ENCODE results near the gene ACKR2. TPM values are rescaled to one million over a fixed set of nuclear protein-coding genes. Genes with fewer than 3 reads are reported as not detected.

The ACKR2 gene
- total RNA-seq, 6 experiments from 2014 or later, result 0.09 to 0.10 (median 0.10) TPM; not detected in 3

DNA sequence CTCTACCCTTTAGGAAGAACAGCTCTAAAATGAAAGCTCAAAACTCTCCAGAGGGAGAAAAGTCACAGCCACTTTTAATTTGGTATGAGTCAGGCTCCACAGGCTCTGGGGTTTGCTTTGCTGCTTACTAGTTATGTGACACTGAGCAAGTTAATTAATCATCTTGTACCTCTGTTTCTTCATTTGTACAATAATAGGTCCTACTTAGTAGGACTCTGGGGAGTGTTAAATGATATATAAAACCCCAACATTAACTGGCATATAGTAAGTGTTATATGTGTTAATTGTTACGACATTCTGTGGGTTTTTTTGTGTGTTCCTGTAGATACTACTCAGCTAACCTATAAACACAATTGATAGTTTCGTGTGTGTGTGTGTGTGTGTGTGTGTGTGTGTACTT is 6.6 kb downstream of the ACKR2 start:
- TF ChIP-seq, protein P1, sequence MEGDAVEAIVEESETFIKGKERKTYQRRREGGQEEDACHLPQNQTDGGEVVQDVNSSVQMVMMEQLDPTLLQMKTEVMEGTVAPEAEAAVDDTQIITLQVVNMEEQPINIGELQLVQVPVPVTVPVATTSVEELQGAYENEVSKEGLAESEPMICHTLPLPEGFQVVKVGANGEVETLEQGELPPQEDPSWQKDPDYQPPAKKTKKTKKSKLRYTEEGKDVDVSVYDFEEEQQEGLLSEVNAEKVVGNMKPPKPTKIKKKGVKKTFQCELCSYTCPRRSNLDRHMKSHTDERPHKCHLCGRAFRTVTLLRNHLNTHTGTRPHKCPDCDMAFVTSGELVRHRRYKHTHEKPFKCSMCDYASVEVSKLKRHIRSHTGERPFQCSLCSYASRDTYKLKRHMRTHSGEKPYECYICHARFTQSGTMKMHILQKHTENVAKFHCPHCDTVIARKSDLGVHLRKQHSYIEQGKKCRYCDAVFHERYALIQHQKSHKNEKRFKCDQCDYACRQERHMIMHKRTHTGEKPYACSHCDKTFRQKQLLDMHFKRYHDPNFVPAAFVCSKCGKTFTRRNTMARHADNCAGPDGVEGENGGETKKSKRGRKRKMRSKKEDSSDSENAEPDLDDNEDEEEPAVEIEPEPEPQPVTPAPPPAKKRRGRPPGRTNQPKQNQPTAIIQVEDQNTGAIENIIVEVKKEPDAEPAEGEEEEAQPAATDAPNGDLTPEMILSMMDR (IDR thresholded peaks at IDR 0.05), result no peak
- Mint-ChIP-seq H3K27ac (no peak overlapping the region), H3K27me3 (ENCODE audit: insufficient read depth) (peaks cover 33% of the 10 kb centered on the region), H3K9me3 (no peaks in the 10 kb centered on the region), H3K4me1 (ENCODE audit: low read depth) (peaks cover 11% of the 10 kb centered on the region; the same call in 1 of the 2 replicates), H3K36me3 (ENCODE audit: low read depth) (no peaks in the 10 kb centered on the region), H3K4me3 (no peak overlapping the region)
- no peak for DNase-seq

DNA sequence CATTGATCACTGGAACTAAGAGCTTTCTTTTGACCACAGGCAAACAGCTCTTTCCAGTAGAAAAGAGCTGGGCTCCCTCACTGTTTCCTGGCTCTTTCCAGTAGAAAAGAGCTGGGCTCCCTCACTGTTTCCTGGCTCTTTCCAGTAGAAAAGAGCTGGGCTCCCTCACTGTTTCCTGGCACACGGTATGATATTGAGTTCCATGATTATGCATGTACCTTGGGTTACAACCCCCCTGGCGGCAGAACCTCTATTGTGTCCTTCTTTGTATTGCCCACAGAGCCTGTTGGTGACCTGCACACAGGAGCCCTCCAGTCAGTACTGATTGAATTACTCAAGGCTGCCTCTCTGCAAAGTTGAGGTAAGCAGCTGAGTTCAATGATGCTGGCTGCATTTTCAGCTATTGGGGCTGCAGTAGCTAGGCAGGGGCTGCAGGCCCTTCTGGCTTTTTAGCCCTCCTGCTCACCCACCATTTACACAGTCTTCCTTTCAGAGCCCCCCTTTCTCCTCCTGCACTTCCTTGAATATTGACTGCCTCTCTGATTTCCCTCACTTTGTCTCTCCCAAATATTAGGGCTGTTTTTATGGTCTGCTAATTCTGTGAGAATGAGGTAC is 10.2 kb downstream of the ACKR2 start:
- no peak for DNase-seq
- Mint-ChIP-seq H3K27me3 (ENCODE audit: insufficient read depth) (peaks cover 18% of the 10 kb centered on the region), H3K4me1 (ENCODE audit: low read depth) (peaks cover 23% of the 10 kb centered on the region), H3K9me3 (no peaks in the 10 kb centered on the region), H3K36me3 (ENCODE audit: low read depth) (peaks cover 3% of the 10 kb centered on the region; the same call in 1 of the 2 replicates), H3K27ac (no peak overlapping the region), H3K4me3 (no peak overlapping the region)
- TF ChIP-seq, protein P1 (IDR thresholded peaks at IDR 0.05), result 0 out of 2 replicates have a peak, but pooled peaks have one; percentile 8

DNA sequence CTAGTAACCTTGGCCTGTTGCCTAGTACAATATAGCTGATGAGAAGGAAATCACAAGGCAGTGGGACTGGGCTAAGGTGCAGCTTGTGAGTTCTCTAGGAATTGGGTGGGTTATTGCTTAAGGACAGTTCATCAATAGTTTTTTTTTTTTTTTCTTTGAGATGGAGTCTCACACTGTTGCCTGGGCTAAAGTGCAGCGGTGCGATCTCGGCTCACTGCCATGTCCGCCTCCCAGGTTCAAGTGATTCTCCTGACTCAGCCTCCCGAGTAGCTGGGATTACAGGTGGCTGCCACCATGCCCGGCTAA is 11.5 kb downstream of the ACKR2 start:
- Mint-ChIP-seq H3K4me3 (no peak overlapping the region), H3K27ac (no peak overlapping the region), H3K36me3 (ENCODE audit: low read depth) (peaks cover 3% of the 10 kb centered on the region; the same call in 1 of the 2 replicates), H3K27me3 (ENCODE audit: insufficient read depth) (peaks cover 15% of the 10 kb centered on the region), H3K4me1 (ENCODE audit: low read depth) (peaks cover 18% of the 10 kb centered on the region), H3K9me3 (no peaks in the 10 kb centered on the region)
- TF ChIP-seq, protein P1 (IDR thresholded peaks at IDR 0.05), result no peak
- DNase-seq, result no peak

DNA sequence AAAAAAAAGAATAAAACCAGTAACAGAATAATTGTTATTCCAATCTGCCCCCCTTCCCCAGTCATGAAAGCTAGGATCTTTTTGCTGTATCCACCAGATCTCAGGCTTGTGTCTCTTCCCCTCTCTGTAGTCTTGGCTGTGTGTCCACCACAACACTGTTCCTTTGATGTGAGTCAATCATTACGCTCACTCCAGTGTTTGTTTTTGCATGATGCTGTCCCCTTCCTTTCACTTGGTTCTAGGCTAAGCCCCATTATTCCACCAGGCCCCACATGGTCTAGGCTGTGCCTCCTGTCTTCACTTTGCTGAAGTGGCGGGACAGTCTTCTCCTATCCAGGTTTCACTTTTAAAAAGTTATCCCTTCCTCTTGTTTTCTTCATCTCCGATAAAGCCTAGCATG is 13.6 kb downstream of the ACKR2 start:
- H3K4me3 Mint-ChIP-seq, result peak overlapping the region; percentile 41; the same call in 1 of the 2 replicates
- H3K9me3 Mint-ChIP-seq, result no peaks in the 10 kb centered on the region
- TF ChIP-seq, protein P1 (IDR thresholded peaks at IDR 0.05), result no peak
- no peak for DNase-seq
- no peak overlapping the region for H3K27ac Mint-ChIP-seq
- H3K27me3 Mint-ChIP-seq (ENCODE audit: insufficient read depth), result peaks cover 22% of the 10 kb centered on the region
- peaks cover 18% of the 10 kb centered on the region for H3K4me1 Mint-ChIP-seq (ENCODE audit: low read depth)
- peaks cover 3% of the 10 kb centered on the region; the same call in 1 of the 2 replicates for H3K36me3 Mint-ChIP-seq (ENCODE audit: low read depth)

DNA sequence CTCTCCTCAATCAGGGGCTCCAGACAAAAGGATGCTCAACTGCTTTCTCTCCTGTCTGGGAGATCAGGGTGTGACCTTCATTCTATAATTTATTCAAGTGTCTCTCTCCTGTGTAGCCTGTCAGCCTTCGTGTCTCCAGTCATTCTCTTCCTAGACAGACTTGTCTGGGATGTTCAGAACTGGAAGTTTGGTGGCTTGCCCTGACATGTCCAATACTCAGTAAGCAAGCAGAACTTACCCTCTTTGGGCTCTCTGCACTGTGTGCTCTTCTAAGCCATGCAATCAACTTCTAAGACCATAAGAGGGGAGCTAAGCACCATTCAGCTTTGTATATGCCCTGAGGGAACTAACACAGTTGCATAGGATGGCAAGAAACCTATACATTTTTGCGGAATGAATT is 14.1 kb downstream of the ACKR2 start:
- H3K27ac Mint-ChIP-seq, result peak overlapping the region; percentile 8; the same call in 1 of the 2 replicates

More for the DNA sequence above, 14.1 kb downstream of the ACKR2 start:
- peaks cover 18% of the 10 kb centered on the region for H3K4me1 Mint-ChIP-seq (ENCODE audit: low read depth)
- no peak for DNase-seq
- peak overlapping the region; percentile 41; the same call in 1 of the 2 replicates for H3K4me3 Mint-ChIP-seq
- TF ChIP-seq, protein P1 (IDR thresholded peaks at IDR 0.05), result no peak
- peaks cover 22% of the 10 kb centered on the region for H3K27me3 Mint-ChIP-seq (ENCODE audit: insufficient read depth)
- no peaks in the 10 kb centered on the region for H3K9me3 Mint-ChIP-seq
- peaks cover 3% of the 10 kb centered on the region; the same call in 1 of the 2 replicates for H3K36me3 Mint-ChIP-seq (ENCODE audit: low read depth)
